OCI-LY1 (cell line): ENCODE measurements around the gene TEX13A.

Source experiments
- EZH2 ChIP-seq: fragments of 200-600 bp; sonication (generic), shearing (Covaris generic); IDR thresholded peaks from 2 replicates; pipeline ENCODE4 v1.8.0; 2017; ENCODE audit warnings: borderline replicate concordance, mixed run types, mild to moderate bottlenecking, antibody characterized with exemption, low read length, moderate library complexity, mixed read lengths
- TF ChIP-seq, protein P1 (sequence below): fragments of 200-600 bp; sonication (generic), shearing (Covaris generic); IDR thresholded peaks from 2 replicates; pipeline ENCODE4 v1.5.1; 2017; ENCODE audit warnings: mild to moderate bottlenecking, antibody characterized with exemption, low read length, moderate library complexity, mixed read lengths

DNA sequence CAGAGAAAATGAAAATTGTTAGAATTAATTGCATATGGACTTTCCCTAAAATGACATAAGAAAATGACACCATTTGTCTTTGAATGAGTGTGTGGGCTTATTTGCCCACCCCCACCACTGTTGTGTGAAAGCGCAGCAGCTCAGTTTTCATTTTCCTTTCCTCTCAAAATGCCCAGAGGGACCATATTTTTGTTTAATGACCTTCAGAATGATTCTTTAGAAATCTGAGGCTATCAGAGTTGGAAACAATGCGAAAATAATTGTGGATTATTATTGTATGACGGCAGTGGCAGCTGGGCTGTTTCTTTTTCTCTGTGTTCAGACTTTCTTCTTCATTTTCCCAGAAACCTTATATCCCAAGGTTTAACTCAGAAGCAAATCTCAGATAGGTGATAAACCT is 44.6 kb upstream of the TEX13A start:
- TF ChIP-seq, protein P1, sequence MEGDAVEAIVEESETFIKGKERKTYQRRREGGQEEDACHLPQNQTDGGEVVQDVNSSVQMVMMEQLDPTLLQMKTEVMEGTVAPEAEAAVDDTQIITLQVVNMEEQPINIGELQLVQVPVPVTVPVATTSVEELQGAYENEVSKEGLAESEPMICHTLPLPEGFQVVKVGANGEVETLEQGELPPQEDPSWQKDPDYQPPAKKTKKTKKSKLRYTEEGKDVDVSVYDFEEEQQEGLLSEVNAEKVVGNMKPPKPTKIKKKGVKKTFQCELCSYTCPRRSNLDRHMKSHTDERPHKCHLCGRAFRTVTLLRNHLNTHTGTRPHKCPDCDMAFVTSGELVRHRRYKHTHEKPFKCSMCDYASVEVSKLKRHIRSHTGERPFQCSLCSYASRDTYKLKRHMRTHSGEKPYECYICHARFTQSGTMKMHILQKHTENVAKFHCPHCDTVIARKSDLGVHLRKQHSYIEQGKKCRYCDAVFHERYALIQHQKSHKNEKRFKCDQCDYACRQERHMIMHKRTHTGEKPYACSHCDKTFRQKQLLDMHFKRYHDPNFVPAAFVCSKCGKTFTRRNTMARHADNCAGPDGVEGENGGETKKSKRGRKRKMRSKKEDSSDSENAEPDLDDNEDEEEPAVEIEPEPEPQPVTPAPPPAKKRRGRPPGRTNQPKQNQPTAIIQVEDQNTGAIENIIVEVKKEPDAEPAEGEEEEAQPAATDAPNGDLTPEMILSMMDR: no peak
- no peak for TF ChIP-seq EZH2
